HG02970 (cell line): ENCODE data around the gene SIGLEC8.

Source experiments
- ATAC-seq: cut with Tn5 transposase; IDR thresholded peaks from one replicate; pipeline ENCODE4 v1.9.1; 2021; ENCODE audit warnings: mild to moderate bottlenecking, moderate library complexity, moderate number of reproducible peaks; ENCODE audit not compliant: unreplicated experiment, low FRiP score

The SIGLEC8 gene

DNA sequence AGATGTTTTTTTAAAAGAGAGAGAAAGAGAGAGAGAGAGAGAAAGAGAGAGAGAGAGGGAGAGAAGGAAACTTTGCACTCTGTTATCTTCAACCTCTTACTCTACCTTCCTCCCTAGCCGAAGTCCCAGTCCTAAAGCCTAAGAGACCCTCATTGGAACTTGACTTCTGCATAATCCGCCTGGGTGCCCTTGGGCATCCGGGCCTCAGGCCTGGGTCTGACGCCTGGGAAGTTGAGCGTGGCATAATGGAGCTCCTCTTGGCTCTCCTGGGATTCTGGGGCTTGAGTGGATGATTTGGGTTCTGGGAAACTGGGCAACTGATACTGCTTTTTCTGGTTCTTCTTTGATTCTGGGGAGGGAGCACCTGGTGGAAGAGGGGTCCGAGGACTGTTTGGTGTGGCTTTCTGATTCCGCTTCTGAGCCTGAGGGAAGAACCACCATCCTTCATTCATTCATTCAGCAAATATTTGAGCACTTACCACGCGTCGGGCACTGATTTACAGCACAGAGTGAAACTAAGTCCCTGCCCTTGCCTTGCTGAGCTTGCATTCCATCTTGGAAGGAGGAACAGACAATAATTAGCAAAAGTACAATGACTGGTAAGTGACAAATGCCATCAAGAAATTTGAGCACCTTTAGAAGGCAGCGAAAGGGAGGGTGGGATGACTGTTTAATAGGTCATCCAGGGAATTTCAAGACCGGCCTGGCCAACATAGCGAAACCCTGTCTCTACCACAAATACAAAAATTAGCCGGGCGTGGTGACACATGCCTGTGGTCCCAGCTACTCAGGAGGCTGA is 47.1 kb downstream of the SIGLEC8 start:
- ATAC-seq: no peak

DNA sequence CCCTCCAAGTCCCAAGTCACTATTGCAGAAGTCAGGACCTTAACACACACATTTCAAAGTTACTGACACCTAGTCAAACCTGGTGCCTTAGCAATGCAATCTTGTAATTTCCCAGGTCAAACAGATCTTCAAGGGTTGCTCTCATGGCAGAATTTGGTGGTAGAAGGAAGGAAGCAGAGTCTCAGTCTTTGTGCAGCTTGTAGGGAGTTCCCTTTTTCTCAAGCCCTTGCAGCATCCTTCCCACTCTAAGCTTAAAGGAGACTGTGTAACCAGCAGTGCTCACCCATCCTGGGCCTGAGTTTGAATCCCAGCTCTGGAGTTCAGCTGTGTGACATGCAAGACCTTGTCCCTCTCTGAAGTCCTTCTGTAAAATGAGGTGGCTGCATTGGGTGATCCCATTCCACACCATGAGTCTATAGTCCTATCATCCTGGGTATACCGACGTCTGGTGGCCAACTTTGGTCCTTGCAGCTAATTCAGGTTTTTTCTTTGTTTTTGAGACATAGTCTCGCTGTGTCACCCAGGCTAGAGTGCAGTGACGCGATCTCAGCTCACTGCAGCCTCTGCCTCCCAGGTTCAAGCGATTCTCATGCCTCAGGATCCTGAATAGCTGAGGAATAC is 50.6 kb downstream of the SIGLEC8 start:
- ATAC-seq: no peak

DNA sequence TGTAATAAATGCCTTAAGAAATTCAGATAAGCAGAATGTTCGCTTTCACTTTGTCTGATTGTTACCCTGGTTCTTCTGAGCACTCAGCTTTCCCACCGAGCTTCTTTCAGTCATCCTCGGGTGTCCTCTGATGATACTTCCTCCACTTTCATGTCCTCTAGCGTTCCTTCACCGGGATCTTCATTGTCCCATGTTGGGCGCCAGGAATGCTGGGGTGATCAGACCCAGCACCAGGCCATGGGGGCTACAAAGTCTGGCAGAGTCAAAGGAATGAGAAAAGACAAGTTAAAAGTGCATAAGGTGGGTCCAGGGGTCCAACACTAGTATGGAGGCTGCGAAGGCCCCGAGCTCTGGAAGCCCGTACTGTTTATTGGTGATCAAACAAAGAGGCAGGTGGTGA is 56.1 kb downstream of the SIGLEC8 start:
- no peak for ATAC-seq
